Smooth muscle cell (in vitro differentiated cells): Measurements from ENCODE around the gene MIOX. TPM values are rescaled to one million over a fixed set of nuclear protein-coding genes. Genes with fewer than 3 reads are reported as not detected.

ENCODE experiments used
- DNase-seq: peaks from one replicate; lab custom pipeline; 2025; ENCODE audit not compliant: unreplicated experiment; lab: John Stamatoyannopoulos, UW
- H2AFZ ChIP-seq: fragments of 200-600 bp; sonication (generic); 2 replicates; pipeline ENCODE4 v1.6.0; 2016; ENCODE audit warnings: antibody characterized with exemption, low read depth, mild to moderate bottlenecking
- H3F3A ChIP-seq: fragments of 200-600 bp; sonication (generic); 2 replicates; pipeline ENCODE4 v1.6.0; 2017; ENCODE audit warnings: antibody characterized with exemption, low read depth
- H3K27ac ChIP-seq: fragments of 200-600 bp; sonication (generic); 2 replicates; pipeline ENCODE4 v1.5.1; 2016; ENCODE audit warnings: low read depth, mild to moderate bottlenecking
- H3K27me3 ChIP-seq: fragments of 200-600 bp; sonication (generic); 2 replicates; pipeline ENCODE4 v1.6.1; 2016; ENCODE audit warnings: low read depth, mild to moderate bottlenecking
- H3K36me3 ChIP-seq: fragments of 200-600 bp; sonication (generic); 2 replicates; pipeline ENCODE4 v1.5.1; 2016; ENCODE audit warnings: low read depth
- H3K4me1 ChIP-seq: fragments of 200-600 bp; sonication (generic); 2 replicates; pipeline ENCODE4 v1.5.1; 2016; ENCODE audit warnings: low read depth
- H3K4me2 ChIP-seq: fragments of 200-600 bp; sonication (generic); 2 replicates; pipeline ENCODE4 v1.6.0; 2016; ENCODE audit warnings: mild to moderate bottlenecking
- H3K4me3 ChIP-seq: fragments of 200-600 bp; sonication (generic); 2 replicates; pipeline ENCODE4 v1.5.1; 2016; ENCODE audit warnings: mild to moderate bottlenecking
- H3K79me2 ChIP-seq: fragments of 200-600 bp; sonication (generic); 2 replicates; pipeline ENCODE4 v1.6.0; 2016; ENCODE audit warnings: low read depth, mild to moderate bottlenecking
- H3K9ac ChIP-seq: fragments of 200-600 bp; sonication (generic); 2 replicates; pipeline ENCODE4 v1.6.0; 2016; ENCODE audit warnings: low read depth
- H3K9me3 ChIP-seq: fragments of 200-600 bp; sonication (generic); replicated peaks from 2 replicates; pipeline ENCODE4 v1.5.1; 2016; ENCODE audit warnings: low read depth
- H4K20me1 ChIP-seq: fragments of 200-600 bp; sonication (generic); 2 replicates; pipeline ENCODE4 v1.6.0; 2016; ENCODE audit warnings: low read depth
- CTCF ChIP-seq: fragments of 200-600 bp; sonication (generic); IDR thresholded peaks from 2 replicates; pipeline ENCODE4 v1.5.1; 2017; ENCODE audit warnings: borderline replicate concordance, mild to moderate bottlenecking, antibody characterized with exemption; ENCODE audit not compliant: insufficient read depth, poor library complexity, severe bottlenecking
- WGBS: methylation state at CpG from one replicate; pipeline ENCODE4 v1.1.7; 2016; ENCODE audit warnings: low lambda C conversion rate; 5-methylcytosine and 5-hydroxymethylcytosine counted together
- polyA plus RNA-seq: library from polyadenylated mRNA; unstranded; fragments of >200 nt; fragmentation: Nextera tagmentation; extraction: Ambion mirVana; gene quantifications from 2 replicates; pipeline ENCODE4 v1.2.1, GENCODE V29; 2016
- total RNA-seq: library from RNA; depleted of rRNA; stranded (reverse); fragments of >200 nt; gene quantifications from 2 replicates; pipeline ENCODE4 v1.2.3, GENCODE V29; 2014

The MIOX gene
- total and polyA plus RNA-seq, 2 experiments from 2014 or later = 0.49 TPM; not detected in 1

- Histone ChIP-seq H3K4me1 (no peaks in the 10 kb centered on the region), H3K27me3 (no peaks in the 10 kb centered on the region), H3K79me2 (no peaks in the 10 kb centered on the region), H3K4me2 (no peak overlapping the region), H3K9me3 (no peaks in the 10 kb centered on the region), H4K20me1 (peaks cover 17% of the 10 kb centered on the region), H3K27ac (no peak overlapping the region), H3K4me3 (no peak overlapping the region), H3K9ac (no peak overlapping the region), H3K36me3 (no peaks in the 10 kb centered on the region), H3F3A (peaks cover 8% of the 10 kb centered on the region), H2AFZ (no peak overlapping the region)
- 93% methylated on average over 12 of the region's 17 CpGs for WGBS
- DNase-seq = no peak
- TF ChIP-seq CTCF = no peak
These were observed 45.1 kb upstream of the MIOX start for GRCh38 chr22:50441428-50441993.

- no peaks in the 10 kb centered on the region for H3K79me2 ChIP-seq
- DNase-seq = no peak
- H3K9ac ChIP-seq = no peak overlapping the region
- H3K4me3 ChIP-seq = no peak overlapping the region
- TF ChIP-seq CTCF = no peak
- no peak overlapping the region for H3K4me2 ChIP-seq
- no peaks in the 10 kb centered on the region for H3K4me1 ChIP-seq
- H3F3A ChIP-seq = peaks cover 8% of the 10 kb centered on the region
- peaks cover 26% of the 10 kb centered on the region for H4K20me1 ChIP-seq
- no peaks in the 10 kb centered on the region for H3K36me3 ChIP-seq
- no peak overlapping the region for H3K27ac ChIP-seq
- no peaks in the 10 kb centered on the region for H3K27me3 ChIP-seq
- 92% methylated on average over 15 of the region's 15 CpGs for WGBS
- H2AFZ ChIP-seq = no peak overlapping the region
- H3K9me3 ChIP-seq = no peaks in the 10 kb centered on the region
These were observed 43.5 kb upstream of the MIOX start for GRCh38 chr22:50443197-50443596.

DNA sequence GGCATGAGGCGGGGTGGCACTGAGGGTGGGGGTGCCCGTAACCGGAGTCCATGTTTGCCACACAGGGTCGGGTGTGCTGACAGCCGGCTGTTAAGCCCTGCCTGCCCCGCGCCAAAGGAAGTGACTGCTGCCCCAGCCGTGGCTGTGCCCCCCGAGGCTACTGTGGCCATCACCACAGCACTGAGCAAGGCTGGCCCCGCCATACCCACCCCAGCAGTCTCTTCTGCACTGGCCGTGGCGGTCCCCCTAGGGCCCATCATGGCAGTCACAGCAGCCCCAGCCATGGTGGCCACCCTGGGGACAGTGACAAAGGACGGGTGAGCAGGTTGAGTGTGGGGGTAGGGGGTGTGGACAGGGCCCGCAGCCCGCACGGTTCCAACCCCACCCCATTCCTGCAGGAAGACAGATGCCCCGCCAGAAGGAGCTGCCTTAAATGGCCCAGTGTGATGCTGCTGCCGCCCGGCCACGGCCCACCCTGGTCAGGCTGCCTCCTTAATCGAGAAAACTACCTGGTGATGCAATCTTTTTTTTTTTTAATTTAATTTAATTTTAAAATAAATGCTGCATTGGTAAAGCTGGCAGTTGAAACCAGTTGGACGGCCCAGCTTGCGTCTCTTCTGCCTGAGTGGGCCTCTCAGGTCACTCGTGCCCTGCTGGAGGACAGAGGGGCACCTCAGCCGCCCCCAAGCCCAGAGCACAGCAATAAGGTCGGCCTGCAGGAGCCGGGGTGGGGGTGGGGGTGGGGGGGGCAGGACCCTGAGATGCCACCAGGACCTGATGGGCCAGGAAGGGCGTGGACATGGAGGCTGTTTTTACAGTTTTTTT, 42.6 kb upstream of the MIOX start:
- peaks cover 34% of the 10 kb centered on the region for H4K20me1 ChIP-seq
- H3K36me3 ChIP-seq = no peaks in the 10 kb centered on the region
- no peaks in the 10 kb centered on the region for H3K4me1 ChIP-seq
- H3K4me3 ChIP-seq = no peak overlapping the region
- no peak overlapping the region for H2AFZ ChIP-seq
- no peak overlapping the region for H3K27ac ChIP-seq
- no peaks in the 10 kb centered on the region for H3K79me2 ChIP-seq
- H3K27me3 ChIP-seq = no peaks in the 10 kb centered on the region
- 93% methylated on average over 25 of the region's 28 CpGs for WGBS
- no peaks in the 10 kb centered on the region for H3K9me3 ChIP-seq
- no peak for TF ChIP-seq CTCF
- no peak overlapping the region for H3K4me2 ChIP-seq
- DNase-seq = no peak
- H3K9ac ChIP-seq = no peak overlapping the region
- peaks cover 8% of the 10 kb centered on the region for H3F3A ChIP-seq

DNA sequence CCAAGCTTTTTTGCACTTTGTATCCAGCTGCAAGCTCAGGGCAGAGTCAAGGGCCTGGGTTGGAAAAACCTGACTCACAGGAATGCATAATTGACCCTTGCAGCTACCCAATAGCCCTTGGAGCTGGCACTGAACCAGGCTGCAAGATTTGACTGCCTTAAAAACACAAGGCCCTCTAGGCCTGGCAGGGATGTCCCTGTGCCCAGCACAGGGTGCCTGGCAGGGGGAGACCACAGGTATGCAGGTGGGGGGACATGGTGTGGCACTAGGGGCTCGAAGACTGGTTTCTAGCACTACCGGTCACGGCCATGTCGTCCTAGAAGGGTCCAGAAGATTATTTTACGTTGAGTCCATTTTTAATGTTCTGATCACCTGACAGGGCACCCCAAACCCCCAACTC, 42.0 kb upstream of the MIOX start:
- peaks cover 41% of the 10 kb centered on the region for H4K20me1 ChIP-seq
- peaks cover 10% of the 10 kb centered on the region for H3F3A ChIP-seq
- no peaks in the 10 kb centered on the region for H3K79me2 ChIP-seq
- no peaks in the 10 kb centered on the region for H3K9me3 ChIP-seq
- no peaks in the 10 kb centered on the region for H3K36me3 ChIP-seq
- no peak overlapping the region for H3K9ac ChIP-seq
- H3K27ac ChIP-seq = no peak overlapping the region
- 100% methylated on average over 5 of the region's 5 CpGs for WGBS
- H3K4me1 ChIP-seq = no peaks in the 10 kb centered on the region
- H3K4me2 ChIP-seq = no peak overlapping the region
- no peak for TF ChIP-seq CTCF
- no peak for DNase-seq
- H2AFZ ChIP-seq = no peak overlapping the region
- H3K27me3 ChIP-seq = no peaks in the 10 kb centered on the region
- H3K4me3 ChIP-seq = no peak overlapping the region
